ENCODE data around the gene SPDL1.
A peak's percentile ranks its signal among the peaks of the same experiment; 100 is the strongest.
"Not testable (repeated sequence)": the region's sequence is repeated elsewhere in the genome, so short reads cannot be mapped to it uniquely, and the experiment has no call there.

Gene SPDL1

GRCh38 chr5:169606279-169606678 is 22.7 kb downstream of the SPDL1 start:
- TF ChIP-seq CTCF (IDR thresholded peaks at IDR 0.05; ENCODE audit: insufficient read depth, low read length, missing control alignments), result no peak
- POLR2A ChIA-PET, result no interaction called here

GRCh38 chr5:169607882-169608281 is 24.3 kb downstream of the SPDL1 start:
- ChIA-PET POLR2A (no interaction called here), CTCF (interaction anchor here (1.2 kb wide), 1 partner anchor 373 kb away, joined by 4 read pairs; the partner anchor contains the start of gene INSYN2B)
- H3K4me3 ChIP-seq (ENCODE audit: low read depth, low read length), result no peak overlapping the region
- DNase-seq (ENCODE audit: low read depth, low spot score), result no peak
- no peak for TF ChIP-seq CTCF (IDR thresholded peaks at IDR 0.05; ENCODE audit: insufficient read depth, low read length, missing control alignments)

More at GRCh38 chr5:169606279-169606678, 22.7 kb downstream of the SPDL1 start:
- no peak for DNase-seq (ENCODE audit: low read depth, low spot score)
- H3K4me3 ChIP-seq (ENCODE audit: low read depth, low read length), result no peak overlapping the region
- CTCF ChIA-PET, result interaction anchor here (0.9 to 1.2 kb wide), 2 partner anchors 18 to 374 kb away, joined by 3 to 4 read pairs; partner anchors contain the start of gene INSYN2B

- CTCF ChIA-PET, result no interaction called here
- TF ChIP-seq CTCF (IDR thresholded peaks at IDR 0.05; ENCODE audit: insufficient read depth, low read length, missing control alignments), result no peak
- no peak for DNase-seq (ENCODE audit: low read depth, low spot score)
- POLR2A ChIA-PET, result no interaction called here
- H3K4me3 ChIP-seq (ENCODE audit: low read depth, low read length), result no peak overlapping the region
Observed at GRCh38 chr5:169609716-169610115, 26.1 kb downstream of the SPDL1 start.

GRCh38 chr5:169610606-169611005 is 27.0 kb downstream of the SPDL1 start:
- POLR2A ChIA-PET, result no interaction called here
- CTCF ChIA-PET, result no interaction called here
- TF ChIP-seq CTCF (IDR thresholded peaks at IDR 0.05; ENCODE audit: insufficient read depth, low read length, missing control alignments), result no peak
- no peak for DNase-seq (ENCODE audit: low read depth, low spot score)
- H3K4me3 ChIP-seq (ENCODE audit: low read depth, low read length), result no peak overlapping the region

GRCh38 chr5:169615561-169615960 is 32.0 kb downstream of the SPDL1 start:
- H3K4me3 ChIP-seq (ENCODE audit: low read depth, low read length), result no peak overlapping the region
- ChIA-PET CTCF (no interaction called here), POLR2A (no interaction called here)
- DNase-seq (ENCODE audit: low read depth, low spot score), result no peak
- no peak for TF ChIP-seq CTCF (IDR thresholded peaks at IDR 0.05; ENCODE audit: insufficient read depth, low read length, missing control alignments)

GRCh38 chr5:169624307-169624706 is 40.7 kb downstream of the SPDL1 start:
- H3K4me3 ChIP-seq (ENCODE audit: low read depth, low read length); DNase-seq (ENCODE audit: low read depth, low spot score): not testable (repeated sequence)
- ChIA-PET CTCF (interaction anchor here (1.0 to 1.7 kb wide), 4 partner anchors 18 to 447 kb away, joined by 3 to 5 read pairs (median 4); partner anchors contain the start of gene INSYN2B), POLR2A (interaction anchor here (0.8 kb wide), 1 partner anchor 47 kb away, joined by 3 read pairs; no protein-coding TSS in a partner anchor)

GRCh38 chr5:169626779-169627178 is 43.2 kb downstream of the SPDL1 start:
- peak; percentile 91 for DNase-seq (ENCODE audit: low read depth, low spot score)
- ChIA-PET CTCF (no interaction called here), POLR2A (no interaction called here)
- no peak overlapping the region for H3K4me3 ChIP-seq (ENCODE audit: low read depth, low read length)
- TF ChIP-seq CTCF (IDR thresholded peaks at IDR 0.05; ENCODE audit: insufficient read depth, low read length, missing control alignments), result no peak
